Measurements from ENCODE around the gene SLC12A7.

- TF ChIP-seq POLR2A (IDR thresholded peaks at IDR 0.05; ENCODE audit: low read depth, low read length) (no peak), TAF1 (IDR thresholded peaks at IDR 0.05; ENCODE audit: borderline replicate concordance, low read depth, low read length) (no peak)
These were observed 31.7 kb upstream of the SLC12A7 start for GRCh38 chr5:1143670-1143951.
